ENCODE measurements around the gene YPEL5.

- TF ChIP-seq FOXP1 (CRISPR knock-in tag; IDR thresholded peaks at IDR 0.05; ENCODE audit: borderline replicate concordance) (no peak), CTCF (IDR thresholded peaks at IDR 0.05) (no peak), ESRRA (CRISPR knock-in tag; IDR thresholded peaks at IDR 0.05; ENCODE audit: borderline replicate concordance) (no peak), IRF1 (CRISPR knock-in tag; IDR thresholded peaks at IDR 0.05) (no peak)
These were observed 2.0 kb downstream of the YPEL5 start for GRCh38 chr2:30148850-30149249.

Data from WTC11 (cell line).